Measurements from ENCODE around the gene TCEA2.

TCEA2 gene

GRCh38 chr20:64071341-64072332, 8.6 kb downstream of the TCEA2 start:
- H4K20me1 ChIP-seq (ENCODE audit: low read depth, low read length): no peaks in the 10 kb centered on the region
- H3K9me2 ChIP-seq (replicated peaks; ENCODE audit: insufficient read depth, low read length): no peaks in the 10 kb centered on the region
- no peak overlapping the region for H2AFZ ChIP-seq (ENCODE audit: low read depth, low read length, severe bottlenecking)
- no peaks in the 10 kb centered on the region for H3K36me3 ChIP-seq (ENCODE audit: low read length)
- no peak overlapping the region for H3K9ac ChIP-seq (ENCODE audit: low read length)
- H3K79me2 ChIP-seq (ENCODE audit: insufficient read depth, low read length): no peaks in the 10 kb centered on the region
- no peaks in the 10 kb centered on the region for H3K9me3 ChIP-seq (ENCODE audit: insufficient read depth, low read length)
- no peak overlapping the region for H3K4me2 ChIP-seq (ENCODE audit: low read depth, low read length, poor library complexity, severe bottlenecking)
- H3K27me3 ChIP-seq (ENCODE audit: low read length): no peaks in the 10 kb centered on the region
- no peak overlapping the region for H3K27ac ChIP-seq (ENCODE audit: low read depth, low read length)
- no peak for TF ChIP-seq CTCF (IDR thresholded peaks at IDR 0.05; ENCODE audit: insufficient read depth, low read length, poor library complexity, severe bottlenecking)
- no peak for TF ChIP-seq EZH2phosphoT487 (conservative IDR thresholded peaks at IDR 0.05; ENCODE audit: low read length)
- H3K4me3 ChIP-seq (ENCODE audit: insufficient read depth, low read length, poor library complexity, severe bottlenecking): no peak overlapping the region
- no peaks in the 10 kb centered on the region for H3F3A ChIP-seq (ENCODE audit: insufficient read depth)

- Histone ChIP-seq H3K27ac (ENCODE audit: low read depth, low read length) (no peak overlapping the region), H3K9me2 (replicated peaks; ENCODE audit: insufficient read depth, low read length) (no peaks in the 10 kb centered on the region), H3K4me2 (ENCODE audit: low read depth, low read length, poor library complexity, severe bottlenecking) (no peak overlapping the region), H2AFZ (ENCODE audit: low read depth, low read length, severe bottlenecking) (no peak overlapping the region), H3K79me2 (ENCODE audit: insufficient read depth, low read length) (no peaks in the 10 kb centered on the region), H4K20me1 (ENCODE audit: low read depth, low read length) (no peaks in the 10 kb centered on the region), H3K9ac (ENCODE audit: low read length) (no peak overlapping the region), H3K9me3 (ENCODE audit: insufficient read depth, low read length) (no peaks in the 10 kb centered on the region), H3K36me3 (ENCODE audit: low read length) (no peaks in the 10 kb centered on the region), H3K4me3 (ENCODE audit: insufficient read depth, low read length, poor library complexity, severe bottlenecking) (no peak overlapping the region), H3F3A (ENCODE audit: insufficient read depth) (peaks cover 3% of the 10 kb centered on the region), H3K27me3 (ENCODE audit: low read length) (no peaks in the 10 kb centered on the region)
- TF ChIP-seq CTCF (IDR thresholded peaks at IDR 0.05; ENCODE audit: insufficient read depth, low read length, poor library complexity, severe bottlenecking) (no peak), EZH2phosphoT487 (conservative IDR thresholded peaks at IDR 0.05; ENCODE audit: low read length) (no peak)
These were observed 9.6 kb downstream of the TCEA2 start for GRCh38 chr20:64072498-64073063.

- Histone ChIP-seq H3K4me2 (ENCODE audit: low read depth, low read length, poor library complexity, severe bottlenecking) (no peak overlapping the region), H2AFZ (ENCODE audit: low read depth, low read length, severe bottlenecking) (no peak overlapping the region), H3K9me2 (replicated peaks; ENCODE audit: insufficient read depth, low read length) (no peaks in the 10 kb centered on the region), H3K4me3 (ENCODE audit: insufficient read depth, low read length, poor library complexity, severe bottlenecking) (no peak overlapping the region), H3K79me2 (ENCODE audit: insufficient read depth, low read length) (no peaks in the 10 kb centered on the region), H3F3A (ENCODE audit: insufficient read depth) (peaks cover 14% of the 10 kb centered on the region), H4K20me1 (ENCODE audit: low read depth, low read length) (no peaks in the 10 kb centered on the region), H3K36me3 (ENCODE audit: low read length) (no peaks in the 10 kb centered on the region), H3K27ac (ENCODE audit: low read depth, low read length) (no peak overlapping the region), H3K9ac (ENCODE audit: low read length) (no peak overlapping the region), H3K27me3 (ENCODE audit: low read length) (no peaks in the 10 kb centered on the region), H3K9me3 (ENCODE audit: insufficient read depth, low read length) (no peaks in the 10 kb centered on the region)
- TF ChIP-seq CTCF (IDR thresholded peaks at IDR 0.05; ENCODE audit: insufficient read depth, low read length, poor library complexity, severe bottlenecking) (no peak), EZH2phosphoT487 (conservative IDR thresholded peaks at IDR 0.05; ENCODE audit: low read length) (no peak)
These were observed 10.6 kb downstream of the TCEA2 start for GRCh38 chr20:64073476-64074183.
